Tibial artery (tissue), 4 donors: ENCODE data around the gene DMXL1.

Experiments used
- DNase-seq, 2 donors: peaks; one replicate each; pipeline ENCODE4 v3.0.0-alpha.2; 2019
- H3K27ac ChIP-seq, 2 donors: fragments of 200-600 bp; sonication (generic) in 1 of 2; 1 replicate in 1 of 2; 2 replicates in 1 of 2; pipeline ENCODE4 v1.5.1; 2018 to 2019; ENCODE audit warnings: mild to moderate bottlenecking in 1 of 2
- H3K27me3 ChIP-seq, 2 donors: fragments of 200-600 bp; sonication (generic) in 1 of 2; one replicate each; pipeline versions ENCODE4 v1.5.1 to v1.6.0; 2016 to 2019
- H3K36me3 ChIP-seq, 3 donors: fragments of 200-600 bp; sonication (generic) in 2 of 3; one replicate each; pipeline ENCODE4 v1.5.1; 2016 to 2019; ENCODE audit warnings: mild to moderate bottlenecking in 2 of 3
- H3K4me1 ChIP-seq, 4 donors: fragments of 200-600 bp; sonication (generic) in 2 of 4; 1 replicate in 3 of 4; 2 replicates in 1 of 4; pipeline ENCODE4 v1.5.1; 2016 to 2019
- H3K4me3 ChIP-seq, 2 donors: fragments of 200-600 bp; sonication (generic) in 1 of 2; 1 replicate in 1 of 2; 2 replicates in 1 of 2; pipeline ENCODE4 v1.5.1; 2018 to 2019; ENCODE audit warnings: mild to moderate bottlenecking in 2 of 2
- H3K9me3 ChIP-seq, 3 donors: fragments of 200-600 bp; sonication (generic) in 1 of 3; one replicate each; pipeline ENCODE4 v1.5.1; 2016 to 2019
- CTCF ChIP-seq, 2 experiments: fragments of 200-600 bp in 1 of 2; fragments of 450-650 bp in 1 of 2; IDR thresholded peaks; one replicate each; pipeline ENCODE4 v1.5.1; 2017 to 2019; ENCODE audit warnings: antibody characterized with exemption in 2 of 2, mild to moderate bottlenecking in 1 of 2, moderate library complexity in 1 of 2
- intact Hi-C: fragments of 100-400 bp; cut with DNase I; formaldehyde crosslinking; loops from one replicate; pipeline ENCODE4 v1.15.0; 2023; ENCODE audit warnings: low total_unique reads

The DMXL1 gene

GRCh38 chr5:119275601-119276173 lies 204.8 kb downstream of the DMXL1 start:
- no peaks in the 10 kb centered on the region for H3K27me3 ChIP-seq
- no peak overlapping the region for H3K4me3 ChIP-seq
- no peak for TF ChIP-seq CTCF (IDR thresholded peaks at IDR 0.05)
- no peaks in the 10 kb centered on the region for H3K36me3 ChIP-seq
- intact Hi-C loops: no loop called here
- H3K27ac ChIP-seq: peak overlapping the region; percentile 53 to 97
- H3K9me3 ChIP-seq: no peaks in the 10 kb centered on the region
- H3K4me1 ChIP-seq: peaks cover 0 to 54% (median 31%) of the 10 kb centered on the region in 4 donors
- DNase-seq: no peak

GRCh38 chr5:119276978-119277377 lies 206.1 kb downstream of the DMXL1 start:
- H3K9me3 ChIP-seq: no peaks in the 10 kb centered on the region
- no peak for TF ChIP-seq CTCF (IDR thresholded peaks at IDR 0.05)
- H3K36me3 ChIP-seq: no peaks in the 10 kb centered on the region
- no peaks in the 10 kb centered on the region for H3K27me3 ChIP-seq
- peak overlapping the region in 1 of 2 donors; percentile 97 for H3K27ac ChIP-seq
- peaks cover 0 to 42% (median 20%) of the 10 kb centered on the region in 4 donors for H3K4me1 ChIP-seq
- intact Hi-C loops: no loop called here
- DNase-seq: no peak
- H3K4me3 ChIP-seq: no peak overlapping the region

GRCh38 chr5:119279093-119279492 lies 208.2 kb downstream of the DMXL1 start:
- H3K36me3 ChIP-seq: no peaks in the 10 kb centered on the region
- no peak for TF ChIP-seq CTCF (IDR thresholded peaks at IDR 0.05)
- no peaks in the 10 kb centered on the region for H3K27me3 ChIP-seq
- no peak overlapping the region for H3K27ac ChIP-seq
- no peaks in the 10 kb centered on the region for H3K9me3 ChIP-seq
- no peak for DNase-seq
- no peak overlapping the region for H3K4me3 ChIP-seq
- intact Hi-C loops: no loop called here
- H3K4me1 ChIP-seq: peaks cover 0 to 38% (median 6%) of the 10 kb centered on the region in 4 donors

GRCh38 chr5:119280380-119280779 lies 209.5 kb downstream of the DMXL1 start:
- Histone ChIP-seq H3K4me1 (peaks cover 0 to 38% (median 6%) of the 10 kb centered on the region in 4 donors), H3K4me3 (no peak overlapping the region), H3K27me3 (no peaks in the 10 kb centered on the region), H3K36me3 (no peaks in the 10 kb centered on the region), H3K27ac (no peak overlapping the region), H3K9me3 (no peaks in the 10 kb centered on the region)
- no peak for TF ChIP-seq CTCF (IDR thresholded peaks at IDR 0.05)
- intact Hi-C loops: no loop called here
- no peak for DNase-seq

GRCh38 chr5:119282628-119283027 lies 211.7 kb downstream of the DMXL1 start:
- Histone ChIP-seq H3K9me3 (no peaks in the 10 kb centered on the region), H3K4me3 (no peak overlapping the region), H3K27me3 (no peaks in the 10 kb centered on the region), H3K4me1 (peaks cover 0 to 53% (median 18%) of the 10 kb centered on the region in 4 donors), H3K36me3 (no peaks in the 10 kb centered on the region), H3K27ac (no peak overlapping the region)
- intact Hi-C loops: no loop called here
- no peak for DNase-seq
- TF ChIP-seq CTCF (IDR thresholded peaks at IDR 0.05): no peak

GRCh38 chr5:119284031-119284430 lies 213.1 kb downstream of the DMXL1 start:
- intact Hi-C loops: no loop called here

More at GRCh38 chr5:119284031-119284430, 213.1 kb downstream of the DMXL1 start:
- H3K4me3 ChIP-seq: no peak overlapping the region
- no peak overlapping the region for H3K27ac ChIP-seq
- no peak for DNase-seq
- peaks cover 0 to 67% (median 30%) of the 10 kb centered on the region in 4 donors for H3K4me1 ChIP-seq
- no peaks in the 10 kb centered on the region for H3K9me3 ChIP-seq
- no peaks in the 10 kb centered on the region for H3K36me3 ChIP-seq
- H3K27me3 ChIP-seq: no peaks in the 10 kb centered on the region
- TF ChIP-seq CTCF (IDR thresholded peaks at IDR 0.05): no peak
